Measurements from ENCODE around the gene MFSD6L. TPM values are rescaled to one million over a fixed set of nuclear protein-coding genes. Genes with fewer than 3 reads are reported as not detected.

The MFSD6L gene, protein sequence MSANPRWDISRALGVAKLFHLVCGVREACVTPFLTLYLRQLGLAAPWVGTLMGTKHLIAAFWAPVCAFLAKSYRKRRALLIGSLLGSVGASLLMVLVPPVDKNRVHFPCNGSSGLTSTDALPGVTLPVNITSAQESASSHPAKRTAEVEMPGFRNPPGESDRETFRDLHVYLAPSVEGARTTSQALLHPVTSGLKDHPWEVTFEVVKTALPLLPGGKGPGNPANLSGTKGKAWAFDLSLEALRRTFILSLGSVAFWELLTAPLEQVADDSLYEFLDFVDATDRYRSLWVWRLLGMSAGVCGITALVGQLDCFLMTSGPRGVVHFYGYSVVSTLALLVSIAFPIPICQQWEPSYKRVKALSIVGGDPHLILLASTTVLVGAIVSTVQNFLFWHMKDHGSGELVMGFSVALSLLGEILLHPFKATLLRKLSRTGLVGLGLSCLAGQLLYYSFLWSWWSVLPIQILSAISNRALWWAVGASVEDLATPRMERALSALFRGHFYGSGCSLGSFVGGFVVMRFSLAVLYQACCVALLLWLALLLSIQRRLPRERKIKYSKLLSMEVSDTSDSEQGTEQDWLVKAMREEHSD
- 1 to 10 TPM in 3 of 4 donors, under 1 TPM in 1; 0.16 to 4.7 (median 2.9) TPM for polyA plus RNA-seq (ENCODE audit: insufficient read length in 4 of 4)

GRCh38 chr17:8798846-8799569, at the start of gene MFSD6L:
Gene MFSD6L, minus strand, starts transcription at chr17:8799365. Its CDS starts 245 bp downstream, at chr17:8799120.
- no peak for DNase-seq (ENCODE audit: low read depth in 4 of 4, low spot score in 3 of 4)

- no peak for DNase-seq (ENCODE audit: low read depth in 4 of 4, low spot score in 3 of 4)
Measured at GRCh38 chr17:8847891-8848290, 48.7 kb upstream of the MFSD6L start.

- no peak for DNase-seq (ENCODE audit: low read depth in 4 of 4, low spot score in 3 of 4)
Measured at GRCh38 chr17:8846768-8847211, 47.6 kb upstream of the MFSD6L start.

DNA sequence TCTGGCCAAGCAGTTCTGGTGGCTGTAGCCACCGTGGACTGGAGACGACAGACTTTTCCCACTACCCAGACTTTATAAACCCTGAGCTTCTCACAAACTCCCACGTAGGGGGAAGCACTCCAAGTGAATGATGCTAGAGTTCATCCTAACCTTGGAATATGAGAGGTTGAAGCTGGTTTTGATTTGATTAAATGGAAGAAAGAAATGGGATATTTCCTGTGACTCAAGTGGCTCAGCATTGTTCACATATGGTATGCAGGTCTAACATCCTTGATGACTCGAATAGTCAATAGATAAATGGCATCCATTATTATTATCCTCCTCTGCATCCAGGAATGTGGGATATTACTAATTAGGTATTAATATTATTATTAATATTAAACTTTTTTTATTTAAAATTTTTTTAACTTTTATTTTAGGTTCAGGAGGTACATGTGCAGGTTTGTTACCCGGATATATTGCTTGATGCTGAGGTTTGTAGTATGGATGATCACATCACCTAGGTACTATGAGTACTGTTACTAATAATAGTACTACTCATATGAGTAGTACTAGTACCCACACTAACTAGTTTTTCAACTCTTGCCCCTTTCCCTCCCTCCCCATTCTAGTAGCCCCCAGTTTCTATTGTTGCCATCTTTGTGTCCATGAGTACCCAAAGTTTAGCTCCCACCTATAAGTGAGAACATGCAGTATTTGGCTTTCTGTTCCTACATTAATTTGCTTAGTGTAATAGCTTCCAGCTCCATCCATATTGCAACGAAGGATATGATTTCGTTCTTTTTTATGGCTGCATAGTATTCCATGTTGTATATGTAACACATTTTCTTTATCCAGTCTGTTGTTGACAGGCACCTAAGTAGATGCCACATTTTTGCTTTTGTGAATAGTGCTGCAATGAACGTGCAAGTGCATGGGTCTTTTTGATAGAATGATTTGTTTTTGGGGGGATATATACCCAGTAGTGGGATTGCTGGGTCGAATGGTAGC, 45.4 kb upstream of the MFSD6L start:
- no peak for DNase-seq (ENCODE audit: low read depth in 4 of 4, low spot score in 3 of 4)

- no peak for DNase-seq (ENCODE audit: low read depth in 4 of 4, low spot score in 3 of 4)
Measured at GRCh38 chr17:8843344-8843743, 44.2 kb upstream of the MFSD6L start.

- no peak for DNase-seq (ENCODE audit: low read depth in 4 of 4, low spot score in 3 of 4)
Measured at GRCh38 chr17:8841844-8842243, 42.7 kb upstream of the MFSD6L start.

GRCh38 chr17:8839410-8839935, 40.3 kb upstream of the MFSD6L start:
- DNase-seq (ENCODE audit: low read depth in 4 of 4, low spot score in 3 of 4) = no peak

DNA sequence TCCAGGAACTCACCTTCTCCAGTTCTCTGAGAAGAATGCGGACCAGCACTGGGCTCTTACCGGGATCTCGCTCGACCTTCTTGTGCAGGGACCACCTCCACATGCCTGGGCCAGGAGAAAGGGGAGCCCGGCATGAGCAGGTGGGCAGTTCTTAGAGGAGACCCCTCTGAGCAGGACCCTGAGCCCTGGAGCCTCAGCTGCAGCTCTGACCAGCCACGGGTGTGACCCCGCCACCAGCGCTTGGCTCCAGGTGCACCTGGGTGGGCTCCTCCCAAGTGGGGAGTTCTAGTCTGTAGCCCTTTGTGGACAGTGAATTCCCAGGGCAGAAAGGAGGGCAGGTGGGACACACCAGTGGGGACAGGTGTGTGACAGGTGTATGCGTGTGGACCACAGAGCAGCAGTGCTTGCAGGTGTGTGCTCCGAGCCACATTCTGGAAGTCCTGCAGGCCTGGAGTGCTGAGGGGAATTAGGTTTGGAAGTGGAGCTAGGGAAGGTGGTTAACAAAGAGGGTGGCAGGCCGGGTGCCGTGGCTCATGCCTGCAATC, 39.5 kb upstream of the MFSD6L start:
- no peak for DNase-seq (ENCODE audit: low read depth in 4 of 4, low spot score in 3 of 4)

GRCh38 chr17:8837563-8838075, 38.5 kb upstream of the MFSD6L start:
- no peak for DNase-seq (ENCODE audit: low read depth in 4 of 4, low spot score in 3 of 4)

DNA sequence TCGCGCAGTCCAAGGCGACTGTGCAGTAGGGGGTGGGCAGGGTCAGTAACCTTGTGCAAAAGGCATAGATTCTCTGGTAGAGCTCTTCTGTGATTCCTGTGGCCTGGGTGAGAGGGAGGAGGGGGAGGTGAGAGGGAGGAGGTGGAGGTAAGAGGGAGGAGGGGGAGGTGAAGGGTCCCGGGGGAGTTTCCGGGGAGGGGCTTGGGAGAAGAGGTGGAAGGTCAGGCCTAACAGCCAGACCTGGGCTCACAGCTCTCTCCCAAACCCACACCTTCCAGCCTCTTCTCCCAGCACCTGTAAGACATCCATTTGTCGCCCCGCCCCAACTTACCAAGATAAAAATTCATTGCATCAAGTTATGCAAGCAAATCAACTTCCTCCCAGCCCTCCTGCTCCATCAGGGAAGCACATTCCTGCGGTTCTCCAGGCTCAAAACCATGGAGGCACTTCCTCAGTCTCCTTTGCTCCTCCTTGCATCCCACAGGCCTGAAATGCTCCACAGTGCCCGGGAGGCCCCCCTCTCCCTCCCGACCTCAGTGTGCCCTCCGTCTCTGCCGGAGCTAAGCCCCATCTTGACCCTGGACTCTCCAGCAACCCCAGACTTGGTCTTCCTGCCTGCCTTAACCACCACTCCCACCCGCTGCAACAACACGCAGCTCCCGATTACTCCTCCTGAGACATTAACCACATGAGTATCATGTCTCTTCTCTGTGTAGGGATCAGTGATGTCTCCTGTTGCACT, 37.8 kb upstream of the MFSD6L start:
- no peak for DNase-seq (ENCODE audit: low read depth in 4 of 4, low spot score in 3 of 4)

- DNase-seq (ENCODE audit: low read depth in 4 of 4, low spot score in 3 of 4) = no peak
Measured at GRCh38 chr17:8835631-8836364, 36.6 kb upstream of the MFSD6L start.

DNA sequence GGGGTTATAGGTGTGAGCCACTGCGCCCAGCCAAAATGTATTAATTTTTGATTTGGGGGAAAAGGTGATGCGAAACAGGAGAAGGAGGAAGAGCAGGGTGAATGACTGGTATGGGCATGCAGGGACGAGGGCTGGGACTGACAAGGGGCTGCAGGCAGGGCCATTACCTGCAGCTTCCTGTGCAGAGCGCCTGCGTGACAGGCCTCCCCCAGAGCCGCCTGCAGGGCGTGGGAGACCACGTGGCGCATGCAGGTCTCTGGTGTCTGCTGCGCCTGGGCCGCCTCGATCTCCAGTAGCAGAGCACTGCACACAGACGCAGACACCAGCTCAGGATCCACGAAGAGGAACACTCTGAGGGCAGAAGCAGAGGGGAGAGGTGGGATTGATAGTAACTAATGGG, 35.9 kb upstream of the MFSD6L start:
- no peak for DNase-seq (ENCODE audit: low read depth in 4 of 4, low spot score in 3 of 4)

DNA sequence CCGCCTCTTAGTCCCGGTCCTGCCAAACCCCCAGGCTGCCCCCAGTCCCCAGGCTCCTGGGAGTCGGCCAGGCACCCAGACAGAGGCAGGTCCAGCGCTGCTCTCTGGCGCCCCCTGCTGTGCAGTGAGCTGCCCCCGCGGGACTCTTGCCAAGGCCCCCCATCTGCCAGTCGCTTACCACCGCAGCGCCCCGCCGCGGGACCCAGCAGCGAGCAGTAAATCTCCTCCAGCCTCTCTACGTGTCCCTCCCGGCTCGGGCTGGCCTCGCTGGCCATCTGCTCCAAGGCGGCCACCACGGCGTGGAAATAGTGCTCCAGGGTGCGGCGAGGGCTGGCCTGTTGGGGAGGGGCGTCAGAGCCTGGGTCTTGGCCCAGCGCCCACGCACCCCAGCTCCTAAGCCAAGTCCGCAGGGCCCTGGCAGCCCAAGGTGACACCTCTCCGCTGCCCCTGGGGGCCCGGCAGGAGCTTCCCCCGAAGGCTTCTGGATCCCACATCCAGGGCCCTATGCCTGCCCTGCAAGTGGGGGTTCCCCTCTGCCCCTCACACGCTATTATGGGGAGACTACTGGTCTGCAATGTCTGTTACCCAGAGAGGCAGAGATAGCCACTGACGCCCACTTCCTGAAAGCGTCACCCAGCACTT, 33.7 kb upstream of the MFSD6L start:
- no peak for DNase-seq (ENCODE audit: low read depth in 4 of 4, low spot score in 3 of 4)

DNA sequence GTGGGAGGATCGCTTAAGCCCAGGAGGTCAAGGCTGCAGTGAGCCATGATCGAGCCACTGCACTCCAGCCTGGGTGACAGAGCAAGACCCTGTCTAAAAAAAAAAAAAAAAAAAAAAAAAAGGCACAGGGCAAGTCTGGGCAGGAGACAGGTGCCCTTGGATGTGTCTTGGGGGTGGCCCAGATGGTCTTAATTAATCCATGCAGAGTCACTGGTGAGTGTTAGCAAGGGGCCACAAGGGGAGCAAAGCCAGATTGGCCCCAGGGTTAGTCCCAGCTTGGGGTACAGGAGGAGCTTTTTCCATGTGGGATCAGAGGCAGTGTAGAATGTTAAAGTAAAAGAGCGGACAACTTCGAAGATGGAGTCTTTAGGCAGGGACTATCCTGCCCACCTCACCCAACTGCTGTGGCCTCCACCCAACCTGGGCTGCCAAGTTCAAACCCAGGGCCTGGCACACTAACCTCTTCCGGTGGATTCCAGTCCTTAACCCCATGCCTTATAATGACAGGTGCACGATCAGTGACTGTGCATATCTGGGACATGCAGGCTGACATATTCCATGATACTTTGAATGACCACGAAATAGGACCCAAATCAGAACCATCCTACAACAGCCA, 32.2 kb upstream of the MFSD6L start:
- no peak for DNase-seq (ENCODE audit: low read depth in 4 of 4, low spot score in 3 of 4)

- no peak for DNase-seq (ENCODE audit: low read depth in 4 of 4, low spot score in 3 of 4)
Measured at GRCh38 chr17:8830141-8830540, 31.0 kb upstream of the MFSD6L start.

DNA sequence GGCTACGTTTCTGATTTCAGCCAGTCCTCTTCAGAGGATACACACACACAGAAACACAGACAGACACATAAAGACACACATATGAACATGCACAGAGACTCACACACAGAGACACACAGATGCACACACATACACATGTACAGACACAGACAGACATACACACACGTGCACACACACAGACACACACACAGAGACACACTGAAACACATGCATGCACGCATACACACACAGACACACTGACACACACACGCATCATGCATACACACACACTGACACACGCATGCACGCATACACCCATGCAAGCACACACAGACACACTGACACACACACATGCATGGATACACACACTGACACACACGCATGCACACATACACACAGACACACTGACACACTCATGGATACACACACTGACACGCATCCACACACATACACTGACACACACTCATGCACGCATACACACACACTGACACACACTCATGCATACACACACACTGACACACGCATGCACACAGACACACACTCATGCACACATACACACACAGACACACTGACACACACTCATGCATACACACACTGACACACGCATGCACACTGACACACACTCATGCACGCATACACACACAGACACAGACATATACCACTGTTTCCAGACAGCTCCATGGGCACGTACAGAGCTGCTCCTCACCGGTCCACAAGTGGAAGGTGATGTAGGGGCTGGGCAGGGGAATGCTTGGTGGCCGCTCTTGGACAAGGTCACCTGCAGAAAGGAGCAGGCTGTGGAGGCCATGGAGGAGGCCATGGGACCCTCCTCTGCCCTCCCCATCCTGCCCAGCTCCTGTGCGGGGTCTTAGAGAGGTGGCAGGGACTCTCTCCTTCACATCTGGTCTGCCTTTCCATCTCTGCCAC, 30.1 kb upstream of the MFSD6L start:
- DNase-seq (ENCODE audit: low read depth in 4 of 4, low spot score in 3 of 4) = no peak
